B cell (primary cell): Measurements from ENCODE around the gene ATF3. TPM values are rescaled to one million over a fixed set of nuclear protein-coding genes. Genes with fewer than 3 reads are reported as not detected.

Experiments
- ATAC-seq: fragments of 200-7000 bp; cut with Tn5 transposase; one replicate; pipeline ENCODE4 v1.10.0; 2021; ENCODE audit warnings: low read depth, mild to moderate bottlenecking, moderate number of reproducible peaks, moderate library complexity
- CTCF ChIA-PET: fragments of 350-600 bp; sonication (Branson Sonifier 250); formaldehyde crosslinking; loops from one replicate; lab custom pipeline; 2021; ENCODE audit warnings: antibody characterized with exemption, inconsistent platforms; lab: Charles Lee
- POLR2A ChIA-PET: fragments of 350-600 bp; sonication (Branson Sonifier 250); formaldehyde crosslinking; loops from one replicate; lab custom pipeline; 2021; ENCODE audit warnings: antibody characterized with exemption; lab: Charles Lee
- DNase-seq: peaks from one replicate; pipeline ENCODE4 v3.0.0; 2013
- H2AFZ ChIP-seq: 2 replicates; pipeline ENCODE4 v1.6.1; 2012; ENCODE audit warnings: mild to moderate bottlenecking, low read depth, low read length; ENCODE audit not compliant: insufficient read depth, poor library complexity, severe bottlenecking
- H3K27ac ChIP-seq, 2 donors: 1 replicate in 1 of 2; 2 replicates in 1 of 2; pipeline ENCODE4 v1.5.1; 2012 to 2013; ENCODE audit warnings: low read length in 2 of 2, mild to moderate bottlenecking in 2 of 2, moderate library complexity in 1 of 2
- H3K27me3 ChIP-seq, 4 experiments: fragments of 200-600 bp in 1 of 4; sonication (generic) in 1 of 4; replicated peaks in 1 of 4; 1 replicate in 2 of 4; 2 replicates in 2 of 4; pipeline versions ENCODE4 v1.6.1 to v1.7.0; 2013 to 2016; ENCODE audit warnings: low read length in 3 of 4, mild to moderate bottlenecking in 2 of 4, mixed read lengths in 1 of 4, moderate library complexity in 1 of 4; ENCODE audit not compliant: insufficient read depth in 4 of 4, control insufficient read depth in 3 of 4; ENCODE audit errors: control extremely low read depth in 1 of 4
- H3K36me3 ChIP-seq, 2 experiments: replicated peaks in 1 of 2; 1 replicate in 1 of 2; 2 replicates in 1 of 2; pipeline versions ENCODE4 v1.6.1 to v1.7.1; 2013; ENCODE audit warnings: low read length in 1 of 2; ENCODE audit not compliant: insufficient read depth in 2 of 2, control insufficient read depth in 1 of 2; ENCODE audit errors: control extremely low read depth in 1 of 2, extremely low read depth in 1 of 2
- H3K4me1 ChIP-seq, 2 donors: fragments of 200-600 bp in 1 of 2; sonication (generic) in 1 of 2; 1 replicate in 1 of 2; 2 replicates in 1 of 2; pipeline versions ENCODE4 v1.5.1 to v1.6.1; 2013 to 2017; ENCODE audit warnings: low read length in 2 of 2; ENCODE audit not compliant: control insufficient read depth in 2 of 2, insufficient read depth in 2 of 2
- H3K4me2 ChIP-seq: replicated peaks from 2 replicates; pipeline ENCODE3; 2012; ENCODE audit warnings: mild to moderate bottlenecking, low read depth, low read length; ENCODE audit not compliant: poor library complexity, severe bottlenecking
- H3K4me3 ChIP-seq, 5 experiments: fragments of 200-600 bp in 1 of 5; sonication (generic) in 1 of 5; 1 replicate in 3 of 5; 2 replicates in 2 of 5; pipeline versions ENCODE4 v1.5.1 to v1.7.0; 2011 to 2016; ENCODE audit warnings: low read length in 4 of 5, mild to moderate bottlenecking in 4 of 5, low read depth in 2 of 5, control low read depth in 1 of 5, moderate library complexity in 1 of 5; ENCODE audit not compliant: insufficient read depth in 1 of 5; ENCODE audit errors: control extremely low read depth in 1 of 5, extremely low read depth in 1 of 5
- H3K79me2 ChIP-seq: fragments of 200-600 bp; sonication (generic); one replicate; pipeline ENCODE4 v1.6.0; 2016; ENCODE audit warnings: low read length; ENCODE audit not compliant: control insufficient read depth, insufficient read depth
- H3K9ac ChIP-seq: fragments of 200-600 bp; sonication (generic); 2 replicates; pipeline ENCODE4 v1.6.1; 2017; ENCODE audit warnings: mild to moderate bottlenecking, low read length, moderate library complexity
- H3K9me3 ChIP-seq, 3 donors: one replicate each; pipeline versions ENCODE4 v1.6.1 to v1.7.1; 2013; ENCODE audit warnings: low read length in 2 of 3; ENCODE audit not compliant: control insufficient read depth in 2 of 3, insufficient read depth in 1 of 3; ENCODE audit errors: control extremely low read depth in 1 of 3
- H4K20me1 ChIP-seq: 2 replicates; pipeline ENCODE4 v1.6.0; 2012; ENCODE audit warnings: mild to moderate bottlenecking, low read length; ENCODE audit not compliant: insufficient read depth, control insufficient read depth, poor library complexity, severe bottlenecking
- H3K27ac Mint-ChIP-seq: one replicate; pipeline ENCODE4 v1.8.0; 2021; ENCODE audit warnings: mixed read lengths
- H3K27me3 Mint-ChIP-seq: one replicate; pipeline ENCODE4 v1.8.0; 2021; ENCODE audit warnings: mixed read lengths
- H3K4me1 Mint-ChIP-seq: one replicate; pipeline ENCODE4 v1.8.0; 2021; ENCODE audit warnings: mixed read lengths
- H3K4me3 Mint-ChIP-seq: one replicate; pipeline ENCODE4 v1.8.0; 2021; ENCODE audit warnings: mixed read lengths
- H3K9me3 Mint-ChIP-seq: one replicate; pipeline ENCODE4 v1.8.0; 2022; ENCODE audit warnings: mixed read lengths; ENCODE audit not compliant: insufficient read depth
- EZH2 ChIP-seq: IDR thresholded peaks from 2 replicates; pipeline ENCODE4 v1.6.1; 2012; ENCODE audit warnings: borderline replicate concordance, low read depth, mild to moderate bottlenecking, moderate library complexity, low read length; ENCODE audit not compliant: insufficient read depth, poor library complexity, severe bottlenecking
- WGBS: methylation state at CpG from one replicate; pipeline ENCODE4 v1.1.5; 2013; ENCODE audit warnings: missing lambda C conversion rate; ENCODE audit not compliant: insufficient coverage; 5-methylcytosine and 5-hydroxymethylcytosine counted together
- intact Hi-C: fragments of 100-400 bp; cut with micrococcal nuclease; formaldehyde crosslinking; loops from one replicate; pipeline ENCODE4 v1.10.0; 2022
- polyA plus RNA-seq: library from polyadenylated mRNA; depleted of rRNA; stranded (reverse); fragments of >200 nt; gene quantifications from 2 replicates; pipeline ENCODE4 v1.2.3, GENCODE V29; 2012
- total RNA-seq, 2 donors: library from RNA; stranded (reverse); fragments of 120-200 nt in 1 of 2; gene quantifications; 1 replicate in 1 of 2; 2 replicates in 1 of 2; pipeline versions ENCODE4 v1.2.3 to v1.2.4, GENCODE V29; 2013 to 2022
- TF ChIP-seq, protein P1 (sequence below): fragments of 200-600 bp; IDR thresholded peaks from one replicate; pipeline ENCODE4 v1.8.0; 2022; ENCODE audit warnings: antibody characterized with exemption, mild to moderate bottlenecking

Gene ATF3
- total and polyA plus RNA-seq, 2 donors (not counting 1 experiment from before 2014, with no cell fraction given): 4.5 to 42.3 TPM

DNA sequence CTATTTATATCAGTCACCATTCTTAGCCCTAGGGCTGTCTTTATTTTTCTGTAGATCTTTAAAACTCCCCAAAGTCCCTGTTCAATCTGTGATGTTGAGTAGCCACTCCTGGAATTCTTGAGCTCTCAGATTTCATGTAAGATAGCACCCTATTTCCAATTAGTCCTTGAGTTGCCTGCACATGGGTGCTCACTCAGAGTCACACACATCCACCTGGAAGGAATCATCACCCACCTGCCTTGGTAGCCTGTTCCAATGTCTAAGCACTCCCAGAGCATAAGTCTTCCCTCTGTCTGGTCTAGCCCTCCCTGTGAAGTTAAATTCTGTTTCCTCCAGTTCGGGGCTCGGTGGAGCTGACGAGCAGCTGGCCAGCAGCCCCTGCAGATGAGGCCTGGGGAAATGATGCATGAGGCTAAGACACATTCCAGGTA, 14.7 kb upstream of the ATF3 start:
- Mint-ChIP-seq H3K4me1 (peaks cover 14% of the 10 kb centered on the region), H3K27me3 (peaks cover 16% of the 10 kb centered on the region), H3K9me3 (no peaks in the 10 kb centered on the region), H3K4me3 (no peak overlapping the region), H3K27ac (no peak overlapping the region)
- Histone ChIP-seq H3K27ac (no peak overlapping the region), H3K9ac (no peak overlapping the region), H3K9me3 (no peaks in the 10 kb centered on the region), H3K79me2 (no peaks in the 10 kb centered on the region), H3K27me3 (peaks cover 0 to 9% (median 3%) of the 10 kb centered on the region in 4 experiments), H4K20me1 (no peaks in the 10 kb centered on the region), H3K4me3 (no peak overlapping the region), H2AFZ (no peak overlapping the region), H3K36me3 (no peaks in the 10 kb centered on the region), H3K4me1 (peaks cover 11 to 12% of the 10 kb centered on the region in 2 donors), H3K4me2 (no peak overlapping the region)
- no peak for TF ChIP-seq EZH2
- TF ChIP-seq, protein P1, sequence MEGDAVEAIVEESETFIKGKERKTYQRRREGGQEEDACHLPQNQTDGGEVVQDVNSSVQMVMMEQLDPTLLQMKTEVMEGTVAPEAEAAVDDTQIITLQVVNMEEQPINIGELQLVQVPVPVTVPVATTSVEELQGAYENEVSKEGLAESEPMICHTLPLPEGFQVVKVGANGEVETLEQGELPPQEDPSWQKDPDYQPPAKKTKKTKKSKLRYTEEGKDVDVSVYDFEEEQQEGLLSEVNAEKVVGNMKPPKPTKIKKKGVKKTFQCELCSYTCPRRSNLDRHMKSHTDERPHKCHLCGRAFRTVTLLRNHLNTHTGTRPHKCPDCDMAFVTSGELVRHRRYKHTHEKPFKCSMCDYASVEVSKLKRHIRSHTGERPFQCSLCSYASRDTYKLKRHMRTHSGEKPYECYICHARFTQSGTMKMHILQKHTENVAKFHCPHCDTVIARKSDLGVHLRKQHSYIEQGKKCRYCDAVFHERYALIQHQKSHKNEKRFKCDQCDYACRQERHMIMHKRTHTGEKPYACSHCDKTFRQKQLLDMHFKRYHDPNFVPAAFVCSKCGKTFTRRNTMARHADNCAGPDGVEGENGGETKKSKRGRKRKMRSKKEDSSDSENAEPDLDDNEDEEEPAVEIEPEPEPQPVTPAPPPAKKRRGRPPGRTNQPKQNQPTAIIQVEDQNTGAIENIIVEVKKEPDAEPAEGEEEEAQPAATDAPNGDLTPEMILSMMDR: no peak
- CTCF ChIA-PET: no interaction called here
- DNase-seq (no peak), ATAC-seq (no peak)
- WGBS: 100% methylated on average over 3 of the region's 3 CpGs
- intact Hi-C loops: no loop called here
- POLR2A ChIA-PET: no interaction called here

DNA sequence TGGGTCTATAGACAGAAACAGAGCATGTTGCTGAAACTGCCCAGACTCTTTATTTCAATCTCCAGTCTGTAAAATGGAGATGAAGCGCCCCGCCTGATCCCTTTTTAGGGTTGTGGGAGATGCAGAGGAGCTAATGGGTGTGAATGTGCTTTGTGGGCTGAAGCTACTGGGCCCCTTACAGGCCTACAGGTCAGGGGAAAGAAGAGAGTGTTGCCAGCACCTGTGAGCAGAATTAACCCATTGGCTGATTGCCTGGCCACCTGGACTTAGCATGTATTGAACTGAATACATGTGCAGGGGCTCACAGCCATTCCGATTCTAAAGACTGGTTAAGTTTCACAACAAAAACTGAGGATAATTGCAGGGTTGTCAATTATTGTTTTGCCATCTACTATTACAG, 13.9 kb upstream of the ATF3 start:
- TF ChIP-seq, protein P1: no peak
- TF ChIP-seq EZH2: no peak
- Histone ChIP-seq H3K27me3 (peaks cover 0 to 6% (median 1%) of the 10 kb centered on the region in 4 experiments), H4K20me1 (no peaks in the 10 kb centered on the region), H3K27ac (no peak overlapping the region), H3K4me3 (no peak overlapping the region), H2AFZ (no peak overlapping the region), H3K9me3 (no peaks in the 10 kb centered on the region), H3K4me2 (no peak overlapping the region), H3K36me3 (no peaks in the 10 kb centered on the region), H3K4me1 (peaks cover 11 to 12% of the 10 kb centered on the region in 2 donors), H3K79me2 (no peaks in the 10 kb centered on the region), H3K9ac (no peak overlapping the region)
- DNase-seq (no peak), ATAC-seq (no peak)
- intact Hi-C loops: no loop called here
- no peak overlapping the region for H3K4me3 Mint-ChIP-seq
- peaks cover 14% of the 10 kb centered on the region for H3K4me1 Mint-ChIP-seq
- peaks cover 15% of the 10 kb centered on the region for H3K27me3 Mint-ChIP-seq
- H3K27ac Mint-ChIP-seq: no peak overlapping the region
- no peaks in the 10 kb centered on the region for H3K9me3 Mint-ChIP-seq
- WGBS: 94% methylated on average over 2 of the region's 3 CpGs
- POLR2A ChIA-PET: no interaction called here
- CTCF ChIA-PET: no interaction called here
